ENCODE measurements around the gene DDTL.
"Not testable (repeated sequence)": the region's sequence is repeated elsewhere in the genome, so short reads cannot be mapped to it uniquely, and the experiment has no call there.

DDTL gene

GRCh38 chr22:23954193-23954990 lies 12.3 kb upstream of the DDTL start:
- not testable (repeated sequence) for H3K4me1 ChIP-seq (ENCODE audit: insufficient read depth, low read length, poor library complexity, severe bottlenecking); H4K20me1 ChIP-seq (ENCODE audit: insufficient read depth, low read length, poor library complexity, severe bottlenecking); H3F3A ChIP-seq (ENCODE audit: low read depth); H3K9me2 ChIP-seq (replicated peaks; ENCODE audit: low read depth, low read length); H3K27me3 ChIP-seq (ENCODE audit: insufficient read depth, low read length, poor library complexity, severe bottlenecking); H2AFZ ChIP-seq (ENCODE audit: low read length); H3K4me3 ChIP-seq (ENCODE audit: low read length, poor library complexity, severe bottlenecking); H3K9ac ChIP-seq (ENCODE audit: low read depth, low read length, poor library complexity, severe bottlenecking); H3K36me3 ChIP-seq (ENCODE audit: insufficient read depth, low read length); H3K4me2 ChIP-seq (ENCODE audit: low read depth, low read length, poor library complexity, severe bottlenecking); H3K79me2 ChIP-seq (ENCODE audit: insufficient read depth, low read length); H3K9me3 ChIP-seq (ENCODE audit: insufficient read depth, low read depth, low read length)

DNA sequence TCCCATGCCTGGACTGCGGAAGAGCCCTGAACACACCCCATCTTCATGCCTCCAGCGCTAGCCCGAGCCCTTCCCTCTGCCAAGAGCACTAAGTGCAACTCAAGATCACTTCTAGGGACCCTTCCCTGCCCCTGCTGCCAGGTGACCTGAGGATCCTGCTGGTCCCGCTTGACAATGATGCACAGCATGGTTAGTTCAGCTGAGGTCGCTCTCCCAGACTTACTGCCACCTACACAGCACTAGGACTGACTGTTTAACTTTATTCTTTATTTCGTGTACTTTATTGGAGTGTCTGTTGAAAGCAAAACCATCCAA lies 11.7 kb upstream of the DDTL start:
- not testable (repeated sequence) for H3K4me2 ChIP-seq (ENCODE audit: low read depth, low read length, poor library complexity, severe bottlenecking)

GRCh38 chr22:23955886-23956285 lies 10.8 kb upstream of the DDTL start:
- not testable (repeated sequence) for H3F3A ChIP-seq (ENCODE audit: low read depth); H3K4me2 ChIP-seq (ENCODE audit: low read depth, low read length, poor library complexity, severe bottlenecking); H3K36me3 ChIP-seq (ENCODE audit: insufficient read depth, low read length); H3K27me3 ChIP-seq (ENCODE audit: insufficient read depth, low read length, poor library complexity, severe bottlenecking); H3K9me2 ChIP-seq (replicated peaks; ENCODE audit: low read depth, low read length); H3K9me3 ChIP-seq (ENCODE audit: insufficient read depth, low read depth, low read length); H3K9ac ChIP-seq (ENCODE audit: low read depth, low read length, poor library complexity, severe bottlenecking); H2AFZ ChIP-seq (ENCODE audit: low read length); H4K20me1 ChIP-seq (ENCODE audit: insufficient read depth, low read length, poor library complexity, severe bottlenecking); H3K4me3 ChIP-seq (ENCODE audit: low read length, poor library complexity, severe bottlenecking); H3K79me2 ChIP-seq (ENCODE audit: insufficient read depth, low read length); H3K4me1 ChIP-seq (ENCODE audit: insufficient read depth, low read length, poor library complexity, severe bottlenecking)

More for the DNA sequence above, 11.7 kb upstream of the DDTL start:
- H3K4me3 ChIP-seq (ENCODE audit: low read length, poor library complexity, severe bottlenecking); H3K4me1 ChIP-seq (ENCODE audit: insufficient read depth, low read length, poor library complexity, severe bottlenecking); H2AFZ ChIP-seq (ENCODE audit: low read length); H3K9ac ChIP-seq (ENCODE audit: low read depth, low read length, poor library complexity, severe bottlenecking); H3K36me3 ChIP-seq (ENCODE audit: insufficient read depth, low read length); H3K79me2 ChIP-seq (ENCODE audit: insufficient read depth, low read length); H3K27me3 ChIP-seq (ENCODE audit: insufficient read depth, low read length, poor library complexity, severe bottlenecking); H3F3A ChIP-seq (ENCODE audit: low read depth); H3K9me3 ChIP-seq (ENCODE audit: insufficient read depth, low read depth, low read length); H4K20me1 ChIP-seq (ENCODE audit: insufficient read depth, low read length, poor library complexity, severe bottlenecking); H3K9me2 ChIP-seq (replicated peaks; ENCODE audit: low read depth, low read length): not testable (repeated sequence)

DNA sequence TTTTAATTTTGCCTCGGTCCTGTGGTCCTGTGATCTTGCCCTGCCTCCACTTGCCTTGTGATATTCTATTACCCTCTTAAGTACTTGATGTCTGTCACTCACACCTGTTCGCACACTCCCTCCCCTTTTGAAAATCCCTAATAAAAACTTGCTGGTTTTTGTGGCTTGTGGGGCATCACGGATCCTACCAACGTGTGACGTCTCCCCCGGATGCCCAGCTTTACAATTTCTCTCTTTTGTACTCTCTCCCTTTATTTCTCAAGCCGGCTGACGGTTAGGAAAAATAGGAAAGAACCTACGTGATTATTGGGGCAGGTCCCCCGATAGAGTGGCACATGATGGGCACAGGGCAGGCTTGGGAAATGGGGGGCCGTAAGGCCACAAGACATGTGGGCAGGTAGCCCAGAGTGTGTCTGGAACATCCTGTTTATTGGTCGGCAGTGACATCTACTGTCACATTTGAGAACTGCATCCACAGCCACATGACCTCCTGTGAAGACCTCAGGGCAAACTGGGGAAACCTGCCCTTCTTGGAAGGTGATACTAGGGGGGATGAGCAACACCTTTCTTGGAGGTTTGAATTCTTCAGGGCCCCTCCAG lies 10.3 kb upstream of the DDTL start:
- TF ChIP-seq, protein P1, sequence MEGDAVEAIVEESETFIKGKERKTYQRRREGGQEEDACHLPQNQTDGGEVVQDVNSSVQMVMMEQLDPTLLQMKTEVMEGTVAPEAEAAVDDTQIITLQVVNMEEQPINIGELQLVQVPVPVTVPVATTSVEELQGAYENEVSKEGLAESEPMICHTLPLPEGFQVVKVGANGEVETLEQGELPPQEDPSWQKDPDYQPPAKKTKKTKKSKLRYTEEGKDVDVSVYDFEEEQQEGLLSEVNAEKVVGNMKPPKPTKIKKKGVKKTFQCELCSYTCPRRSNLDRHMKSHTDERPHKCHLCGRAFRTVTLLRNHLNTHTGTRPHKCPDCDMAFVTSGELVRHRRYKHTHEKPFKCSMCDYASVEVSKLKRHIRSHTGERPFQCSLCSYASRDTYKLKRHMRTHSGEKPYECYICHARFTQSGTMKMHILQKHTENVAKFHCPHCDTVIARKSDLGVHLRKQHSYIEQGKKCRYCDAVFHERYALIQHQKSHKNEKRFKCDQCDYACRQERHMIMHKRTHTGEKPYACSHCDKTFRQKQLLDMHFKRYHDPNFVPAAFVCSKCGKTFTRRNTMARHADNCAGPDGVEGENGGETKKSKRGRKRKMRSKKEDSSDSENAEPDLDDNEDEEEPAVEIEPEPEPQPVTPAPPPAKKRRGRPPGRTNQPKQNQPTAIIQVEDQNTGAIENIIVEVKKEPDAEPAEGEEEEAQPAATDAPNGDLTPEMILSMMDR (conservative IDR thresholded peaks at IDR 0.05; ENCODE audit: low read length) = peak; percentile 76
- H2AFZ ChIP-seq (ENCODE audit: low read length); H3K36me3 ChIP-seq (ENCODE audit: insufficient read depth, low read length); H3K27me3 ChIP-seq (ENCODE audit: insufficient read depth, low read length, poor library complexity, severe bottlenecking); H3K9me2 ChIP-seq (replicated peaks; ENCODE audit: low read depth, low read length); H3K4me1 ChIP-seq (ENCODE audit: insufficient read depth, low read length, poor library complexity, severe bottlenecking); H4K20me1 ChIP-seq (ENCODE audit: insufficient read depth, low read length, poor library complexity, severe bottlenecking); H3K9me3 ChIP-seq (ENCODE audit: insufficient read depth, low read depth, low read length); H3K9ac ChIP-seq (ENCODE audit: low read depth, low read length, poor library complexity, severe bottlenecking); H3K4me2 ChIP-seq (ENCODE audit: low read depth, low read length, poor library complexity, severe bottlenecking); H3F3A ChIP-seq (ENCODE audit: low read depth); H3K79me2 ChIP-seq (ENCODE audit: insufficient read depth, low read length); H3K4me3 ChIP-seq (ENCODE audit: low read length, poor library complexity, severe bottlenecking): not testable (repeated sequence)

DNA sequence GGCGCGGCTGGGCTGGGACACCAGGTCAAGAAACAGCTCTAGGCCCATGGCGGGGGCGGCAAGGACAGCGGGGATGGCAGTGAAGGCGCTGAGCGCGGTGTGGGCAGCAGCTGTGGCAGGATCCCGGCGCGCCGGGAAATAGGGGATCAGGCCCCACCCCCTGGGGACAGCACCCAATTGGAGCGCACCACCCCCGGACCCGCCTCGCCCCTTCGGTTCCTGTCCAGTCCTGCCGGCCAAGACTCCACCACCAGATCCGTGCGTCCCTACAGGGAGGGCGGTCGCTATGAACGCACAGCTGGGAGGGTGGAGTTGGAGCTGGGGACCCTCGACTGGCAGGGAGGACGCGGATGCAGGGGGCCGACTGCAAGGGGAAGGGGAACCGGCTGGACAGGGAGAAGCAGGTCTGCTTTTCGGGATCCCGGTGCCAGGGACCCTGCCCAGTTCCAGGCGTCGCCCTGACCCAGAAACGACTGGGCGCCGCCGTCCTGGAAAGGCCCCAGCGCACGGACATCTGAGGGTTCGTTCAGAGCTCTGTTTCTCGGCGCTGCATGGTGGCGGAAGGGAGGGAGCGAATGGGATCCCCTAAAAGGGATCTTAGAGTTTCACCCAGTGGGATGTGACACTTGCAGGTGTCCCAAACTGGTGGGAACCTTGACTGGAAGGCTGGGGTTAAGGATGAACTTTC lies 5.5 kb upstream of the DDTL start, which contains the start of gene GSTT2B:
Gene GSTT2B (minus strand): TSS at position 112 of the 688 bp plus-strand sequence. CDS start 64 bp downstream, at position 48.
- H3K4me2 ChIP-seq (ENCODE audit: low read depth, low read length, poor library complexity, severe bottlenecking); H3K36me3 ChIP-seq (ENCODE audit: insufficient read depth, low read length); H3K27me3 ChIP-seq (ENCODE audit: insufficient read depth, low read length, poor library complexity, severe bottlenecking); H3K9me2 ChIP-seq (replicated peaks; ENCODE audit: low read depth, low read length); H4K20me1 ChIP-seq (ENCODE audit: insufficient read depth, low read length, poor library complexity, severe bottlenecking); H2AFZ ChIP-seq (ENCODE audit: low read length); H3K9ac ChIP-seq (ENCODE audit: low read depth, low read length, poor library complexity, severe bottlenecking); H3K9me3 ChIP-seq (ENCODE audit: insufficient read depth, low read depth, low read length); H3F3A ChIP-seq (ENCODE audit: low read depth); H3K4me3 ChIP-seq (ENCODE audit: low read length, poor library complexity, severe bottlenecking); H3K79me2 ChIP-seq (ENCODE audit: insufficient read depth, low read length); H3K4me1 ChIP-seq (ENCODE audit: insufficient read depth, low read length, poor library complexity, severe bottlenecking): not testable (repeated sequence)

DNA sequence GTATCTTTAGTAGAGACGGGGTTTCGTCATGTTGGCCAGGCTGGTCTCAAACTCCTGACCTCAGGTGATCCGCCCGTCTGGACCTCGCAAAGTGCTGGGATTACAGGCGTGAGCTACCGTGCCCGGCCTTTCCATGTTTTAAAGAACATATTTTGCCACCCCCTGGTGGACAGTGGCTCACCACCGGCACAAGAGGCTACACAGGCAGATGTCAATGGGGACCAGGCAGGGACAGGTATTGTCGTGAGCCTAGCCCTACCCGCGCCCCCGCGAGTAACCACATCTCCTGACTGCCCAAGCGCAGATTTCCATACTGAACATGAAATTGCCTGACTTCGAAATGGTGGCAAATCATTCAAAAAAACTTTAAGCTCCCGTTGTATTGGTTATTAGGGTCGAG lies 594 bp upstream of the DDTL start:
- not testable (repeated sequence) for H3K4me2 ChIP-seq (ENCODE audit: low read depth, low read length, poor library complexity, severe bottlenecking); H3K9ac ChIP-seq (ENCODE audit: low read depth, low read length, poor library complexity, severe bottlenecking); H3K9me2 ChIP-seq (replicated peaks; ENCODE audit: low read depth, low read length); H3F3A ChIP-seq (ENCODE audit: low read depth); H2AFZ ChIP-seq (ENCODE audit: low read length); H3K4me3 ChIP-seq (ENCODE audit: low read length, poor library complexity, severe bottlenecking); H3K9me3 ChIP-seq (ENCODE audit: insufficient read depth, low read depth, low read length); H3K27me3 ChIP-seq (ENCODE audit: insufficient read depth, low read length, poor library complexity, severe bottlenecking)
- Histone ChIP-seq H3K79me2 (ENCODE audit: insufficient read depth, low read length) (peaks cover 22% of the 10 kb centered on the region), H4K20me1 (ENCODE audit: insufficient read depth, low read length, poor library complexity, severe bottlenecking) (peaks cover 14% of the 10 kb centered on the region), H3K4me1 (ENCODE audit: insufficient read depth, low read length, poor library complexity, severe bottlenecking) (peaks cover 12% of the 10 kb centered on the region), H3K36me3 (ENCODE audit: insufficient read depth, low read length) (peaks cover 20% of the 10 kb centered on the region; the same call in 1 of the 2 replicates)

All from Loucy (cell line).